Astrocyte of the cerebellum (primary cell): ENCODE measurements around the gene MGAT1.

Experiments used
- DNase-seq: peaks from one replicate; pipeline ENCODE4 v3.0.0-alpha.2; 2011; ENCODE audit warnings: low read depth
- H3K4me3 ChIP-seq: 2 replicates; pipeline ENCODE4 v1.5.1; 2011; ENCODE audit warnings: mild to moderate bottlenecking, low read depth, low read length, moderate library complexity
- CTCF ChIP-seq: IDR thresholded peaks from 2 replicates; pipeline ENCODE4 v1.5.1; 2012; ENCODE audit warnings: low read length, low read depth, moderate library complexity, mild to moderate bottlenecking; ENCODE audit errors: missing control alignments
- in situ Hi-C: cut with HindIII; loops from 2 replicates; pipeline ENCODE4 v1.10.0; 2017; ENCODE audit warnings: low sequenced_read_pairs

Gene MGAT1

DNA sequence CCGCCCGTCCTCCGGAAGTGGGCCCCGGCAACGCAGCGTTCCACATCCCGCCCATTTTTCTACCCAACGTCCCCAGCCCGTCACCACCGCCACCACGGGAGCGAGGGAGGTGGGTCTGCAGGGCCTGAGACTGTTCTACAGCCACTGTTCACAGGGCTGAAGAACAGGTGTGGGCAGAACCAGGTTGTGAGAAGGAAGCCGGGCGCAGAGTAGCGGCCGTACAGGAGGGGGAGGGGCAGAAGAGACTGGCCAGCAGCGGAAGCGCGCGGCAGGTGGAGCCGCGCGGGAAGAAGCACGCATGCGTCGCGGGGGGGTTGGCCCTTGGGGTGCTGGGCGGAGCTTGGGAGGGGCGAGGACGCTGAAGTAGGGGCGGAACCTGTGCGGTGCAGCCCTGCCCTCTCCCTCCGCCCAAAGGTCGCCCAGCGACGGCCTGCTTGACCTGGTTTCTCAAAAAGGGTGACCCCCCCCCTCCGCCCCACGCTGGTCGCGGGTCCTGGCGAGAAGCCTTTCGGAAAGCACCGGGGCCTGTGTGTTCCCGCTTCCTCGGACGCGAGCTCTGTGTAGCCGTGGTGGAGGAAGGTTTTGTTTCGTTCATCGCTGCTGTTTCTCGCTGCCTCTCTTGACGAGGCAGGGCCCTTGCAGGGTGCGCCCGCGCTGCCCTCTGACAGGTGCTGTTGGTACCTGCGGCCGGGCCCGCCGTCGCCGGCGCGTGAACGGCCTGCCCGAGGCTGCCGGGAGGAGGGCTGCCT lies 7.8 kb upstream of the MGAT1 start:
- DNase-seq: peak; percentile 73
- no peak for TF ChIP-seq CTCF
- in situ Hi-C loops: no loop called here
- H3K4me3 ChIP-seq: peak overlapping the region; percentile 76

GRCh38 chr5:180809403-180810209 lies 7.0 kb upstream of the MGAT1 start:
- peak; percentile 72 for DNase-seq
- TF ChIP-seq CTCF: no peak
- peak overlapping the region; percentile 76 for H3K4me3 ChIP-seq
- in situ Hi-C loops: no loop called here

DNA sequence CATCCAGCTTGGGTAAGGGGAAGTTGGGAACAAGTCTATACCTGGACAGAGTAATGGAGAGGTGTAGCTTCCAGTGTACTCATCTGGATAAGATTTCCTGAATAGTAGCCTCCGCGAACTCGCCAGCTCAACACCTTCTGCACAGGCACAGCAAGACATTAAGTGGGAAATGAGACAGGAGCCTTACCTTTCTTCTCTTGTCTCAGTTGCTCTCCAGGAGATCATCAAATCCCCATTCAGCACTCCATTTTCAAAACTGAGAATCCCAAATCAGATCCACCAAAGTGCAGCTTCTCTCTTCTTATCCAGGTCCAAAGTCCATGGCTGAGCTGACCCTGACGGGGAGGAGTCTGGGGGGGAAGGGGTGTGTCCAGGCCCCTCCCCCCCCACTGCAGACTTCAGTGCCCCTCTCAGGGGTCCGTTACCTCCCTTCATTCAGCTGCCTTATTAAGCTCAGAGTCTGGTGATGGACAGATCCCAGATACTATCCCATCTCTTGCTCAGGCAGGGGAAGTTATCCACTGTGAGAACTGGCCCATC lies 5.9 kb upstream of the MGAT1 start:
- peak overlapping the region; percentile 76 for H3K4me3 ChIP-seq
- no peak for TF ChIP-seq CTCF
- DNase-seq: no peak
- in situ Hi-C loops: no loop called here

DNA sequence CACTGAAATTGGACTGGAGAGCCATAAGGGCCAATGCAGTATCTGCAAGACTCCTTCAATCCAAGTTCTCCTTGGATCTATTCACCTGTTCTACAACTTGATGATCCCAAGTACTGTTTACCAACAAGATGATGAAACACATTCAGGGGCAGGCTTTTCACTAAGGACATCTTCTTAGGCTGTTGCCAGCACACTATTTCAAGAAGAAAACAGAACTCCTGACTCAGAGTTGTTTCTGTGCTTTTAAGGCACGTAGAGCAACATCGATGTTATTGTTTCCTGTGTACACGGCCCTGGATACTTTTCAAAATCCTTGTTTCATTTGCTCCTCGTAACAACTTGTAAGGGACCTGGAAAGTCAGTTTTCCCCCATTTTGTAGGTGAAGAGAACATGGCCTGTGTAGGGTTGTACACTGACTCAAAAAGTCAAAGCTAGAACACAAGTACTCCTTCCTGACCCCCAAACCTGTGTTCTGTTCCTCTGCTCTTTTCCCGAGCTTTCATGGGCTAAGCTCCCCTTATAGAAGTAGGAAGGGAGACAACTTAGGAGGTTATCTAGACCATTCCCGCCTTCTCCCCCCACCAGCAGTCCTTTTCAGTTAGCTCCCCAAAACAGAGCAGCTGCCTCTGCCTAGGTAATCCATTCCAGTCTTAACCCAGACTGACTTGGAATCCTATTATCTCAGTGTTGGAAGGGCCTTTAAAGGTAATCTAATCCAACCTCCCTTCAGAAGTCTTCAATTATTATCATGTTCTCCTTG lies 5.2 kb upstream of the MGAT1 start:
- H3K4me3 ChIP-seq: peak overlapping the region; percentile 76
- no peak for TF ChIP-seq CTCF
- no peak for DNase-seq
- in situ Hi-C loops: no loop called here

- no peak for TF ChIP-seq CTCF
- no peak overlapping the region for H3K4me3 ChIP-seq
- in situ Hi-C loops: no loop called here
- no peak for DNase-seq
Measured at GRCh38 chr5:180807046-180807445, 4.4 kb upstream of the MGAT1 start.

DNA sequence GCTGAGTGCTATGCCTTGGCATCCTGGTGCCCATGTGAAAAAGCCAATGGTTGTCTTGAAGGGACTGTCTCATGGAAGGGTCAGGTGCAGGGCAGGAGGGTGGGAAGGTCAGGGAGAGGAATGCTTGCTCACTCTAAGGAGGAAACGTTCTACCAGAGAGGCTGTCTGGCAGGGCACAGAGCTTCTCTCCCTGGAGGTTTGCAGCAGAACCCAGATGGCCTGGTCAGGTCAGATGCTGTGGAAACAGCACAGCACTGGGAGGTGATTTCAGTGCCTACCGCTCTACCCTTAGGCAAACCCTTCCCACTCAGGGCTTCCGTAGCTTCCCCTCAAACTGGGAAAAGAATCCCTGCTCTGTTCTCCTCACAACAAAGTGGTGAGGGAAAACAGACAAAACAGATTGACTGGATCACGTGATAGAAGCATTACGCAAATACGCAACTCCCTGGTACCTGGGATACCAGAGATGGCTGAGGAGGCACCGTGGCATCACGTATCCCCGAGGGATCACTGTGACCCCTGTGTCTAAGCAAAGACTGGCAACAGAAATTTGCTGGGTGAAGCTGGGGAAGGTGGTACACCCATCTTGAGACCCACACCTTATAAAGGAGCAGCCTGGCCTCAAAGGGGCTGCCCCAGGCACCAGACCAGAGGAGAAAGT lies 3.9 kb upstream of the MGAT1 start:
- DNase-seq: no peak
- TF ChIP-seq CTCF: no peak
- in situ Hi-C loops: no loop called here
- H3K4me3 ChIP-seq: no peak overlapping the region
